COLO829 (cell line): ENCODE data around the gene RPL3.
A peak's percentile ranks its signal among the peaks of the same experiment; 100 is the strongest.
"Not testable (repeated sequence)": the region's sequence is repeated elsewhere in the genome, so short reads cannot be mapped to it uniquely, and the experiment has no call there.

Experiments used
- DNase-seq: peaks from one replicate; pipeline ENCODE4 v3.0.0; 2012; ENCODE audit warnings: low spot score

The RPL3 gene

GRCh38 chr22:39351689-39352214, 32.3 kb upstream of the RPL3 start:
- peak; percentile 81 for DNase-seq

GRCh38 chr22:39350757-39351688, 31.6 kb upstream of the RPL3 start:
- DNase-seq, result no peak

- no peak for DNase-seq
Measured at GRCh38 chr22:39349967-39350726, 30.7 kb upstream of the RPL3 start, which contains the start of gene SYNGR1. TSS of gene SYNGR1 (plus strand) at chr22:39349991. CDS start at chr22:39350011, 20 bp downstream.

GRCh38 chr22:39349506-39349966, 30.1 kb upstream of the RPL3 start:
- peak; percentile 45 for DNase-seq

GRCh38 chr22:39348909-39349505, 29.6 kb upstream of the RPL3 start:
- DNase-seq, result no peak

- no peak for DNase-seq
Measured at GRCh38 chr22:39345231-39345630, 25.8 kb upstream of the RPL3 start.

- no peak for DNase-seq
Measured at GRCh38 chr22:39344046-39344390, 24.6 kb upstream of the RPL3 start.

GRCh38 chr22:39343259-39344045, 24.0 kb upstream of the RPL3 start:
- DNase-seq, result peak; percentile 86

GRCh38 chr22:39341179-39341578, 21.8 kb upstream of the RPL3 start:
- no peak for DNase-seq

GRCh38 chr22:39339775-39340174, 20.4 kb upstream of the RPL3 start:
- not testable (repeated sequence) for DNase-seq

- no peak for DNase-seq
Measured at GRCh38 chr22:39336411-39336810, 17.0 kb upstream of the RPL3 start.

GRCh38 chr22:39332441-39333064, 13.1 kb upstream of the RPL3 start:
- peak; percentile 86 for DNase-seq

- DNase-seq, result not testable (repeated sequence)
Measured at GRCh38 chr22:39330553-39330952, 11.1 kb upstream of the RPL3 start.

- DNase-seq, result no peak
Measured at GRCh38 chr22:39327995-39328754, 8.8 kb upstream of the RPL3 start.

GRCh38 chr22:39325392-39325932, 6.0 kb upstream of the RPL3 start:
- DNase-seq, result no peak

- not testable (repeated sequence) for DNase-seq
Measured at GRCh38 chr22:39320616-39321029, 1.2 kb upstream of the RPL3 start.

- DNase-seq, result no peak
Measured at GRCh38 chr22:39318507-39319283, 728 bp downstream of the RPL3 start.

- DNase-seq, result no peak
Measured at GRCh38 chr22:39317775-39318506, 1.5 kb downstream of the RPL3 start.
